Vagina (tissue), 2 donors: ENCODE data around the gene ZMYND11.

ENCODE experiments used
- CTCF ChIP-seq, 3 experiments: fragments of 450-650 bp in 2 of 3; fragments of 200-600 bp in 1 of 3; sonication (generic) in 1 of 3; IDR thresholded peaks; one replicate each; pipeline ENCODE4 v1.5.1; 2017 to 2019; ENCODE audit warnings: antibody characterized with exemption in 3 of 3, mild to moderate bottlenecking in 2 of 3, moderate library complexity in 2 of 3
- POLR2A ChIP-seq, 2 donors: fragments of 450-650 bp; IDR thresholded peaks; one replicate each; pipeline ENCODE4 v1.6.1; 2017; ENCODE audit warnings: antibody characterized with exemption in 2 of 2, mild to moderate bottlenecking in 2 of 2, moderate library complexity in 2 of 2
- POLR2AphosphoS5 ChIP-seq, 2 donors: sonication (generic); formaldehyde crosslinking; IDR thresholded peaks; one replicate each; pipeline ENCODE4 v1.9.0; 2017; ENCODE audit warnings: antibody characterized with exemption in 2 of 2, mild to moderate bottlenecking in 2 of 2, low read depth in 1 of 2; ENCODE audit not compliant: insufficient read depth in 1 of 2

- TF ChIP-seq POLR2A (IDR thresholded peaks at IDR 0.05) (no peak), CTCF (IDR thresholded peaks at IDR 0.05) (no peak), POLR2AphosphoS5 (IDR thresholded peaks at IDR 0.05; ENCODE audit: insufficient read depth in 1 of 2, low read depth in 1 of 2) (no peak)
Observed at GRCh38 chr10:104862-105565, 30.2 kb upstream of the ZMYND11 start.
